Hematopoietic multipotent progenitor cell treated with erythropoietin and hydrocortisone succinate and interleukin-3 and kit ligand, for 17 days (in vitro differentiated cells): ENCODE results near the gene DNPH1.

Experiments used
- DNase-seq: peaks from one replicate; pipeline ENCODE4 v3.0.0-alpha.2; 2015; ENCODE audit warnings: low spot score

Gene DNPH1

DNA sequence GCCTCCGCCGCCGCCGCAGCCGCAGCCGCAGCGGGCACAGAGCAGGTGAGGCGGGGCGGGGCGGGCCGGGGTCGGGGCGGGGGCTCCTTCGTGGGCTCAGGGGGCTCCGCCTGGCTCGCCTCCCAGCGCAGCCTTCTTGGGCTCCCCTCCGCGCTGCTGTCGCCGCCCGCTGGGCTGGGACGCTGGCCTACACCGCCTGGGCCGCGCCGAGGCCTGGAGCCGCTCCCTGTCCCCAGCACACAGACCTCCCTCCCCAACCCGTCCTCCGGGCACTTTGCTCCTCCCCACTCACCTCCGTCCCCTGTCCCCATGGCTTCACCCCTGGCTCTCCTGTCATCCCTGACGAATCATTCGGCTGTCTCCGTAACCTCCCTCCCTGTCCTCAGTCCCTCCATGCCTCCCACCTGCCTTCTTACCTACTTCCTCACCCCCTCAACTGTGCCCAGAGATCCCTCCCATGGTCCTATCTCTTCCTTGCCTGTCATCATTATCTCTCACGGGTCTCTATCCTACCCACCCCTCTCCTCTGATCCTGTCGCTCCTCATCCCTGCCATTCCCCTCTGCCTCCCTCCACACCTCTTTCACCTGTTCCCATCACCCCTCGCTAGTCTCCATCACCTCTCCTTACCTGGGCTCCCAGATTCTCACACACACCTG lies 14.5 kb upstream of the DNPH1 start:
- DNase-seq = no peak

DNA sequence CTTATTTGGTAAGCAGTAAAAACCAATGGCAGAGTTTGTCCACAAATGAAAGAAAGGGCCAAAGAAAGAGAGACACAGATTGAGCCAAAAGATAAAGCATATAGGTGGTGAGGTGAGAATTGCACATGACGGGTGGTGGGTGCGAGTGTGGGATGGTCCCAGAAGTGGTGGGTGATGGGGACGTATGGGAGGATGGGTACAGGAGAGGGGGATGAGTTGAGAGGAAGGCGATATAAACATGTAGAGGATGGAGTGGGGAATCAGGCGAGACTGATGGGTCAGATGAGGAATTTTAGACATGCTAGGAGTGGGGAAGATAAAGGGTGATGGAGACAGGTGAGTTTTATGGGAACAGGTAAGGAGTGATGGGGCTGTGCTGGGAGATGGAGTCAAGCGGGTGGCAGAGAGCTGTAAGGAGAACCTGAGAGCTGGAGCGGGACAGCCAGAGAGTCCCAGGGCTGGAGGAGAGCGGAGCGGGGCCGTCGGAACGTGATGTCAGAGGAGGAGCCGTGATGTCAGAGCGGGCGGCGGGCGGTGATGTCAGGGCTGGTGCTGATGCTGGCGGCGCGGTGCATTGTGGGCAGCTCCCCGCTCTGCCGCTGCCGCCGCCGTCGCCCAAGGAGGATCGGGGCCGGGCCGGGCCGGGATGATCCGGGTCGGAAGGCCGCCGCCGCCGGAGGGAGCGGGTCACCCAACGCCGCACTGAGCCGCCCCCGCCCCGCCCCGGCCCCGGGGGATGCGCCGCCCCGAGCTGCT lies 13.8 kb upstream of the DNPH1 start, which contains the start of gene TTBK1:
TTBK1 (plus strand) TSS at position 574 of the 756 bp plus-strand sequence. CDS start 3,180 bp downstream, outside the sequence.
- DNase-seq = no peak

DNA sequence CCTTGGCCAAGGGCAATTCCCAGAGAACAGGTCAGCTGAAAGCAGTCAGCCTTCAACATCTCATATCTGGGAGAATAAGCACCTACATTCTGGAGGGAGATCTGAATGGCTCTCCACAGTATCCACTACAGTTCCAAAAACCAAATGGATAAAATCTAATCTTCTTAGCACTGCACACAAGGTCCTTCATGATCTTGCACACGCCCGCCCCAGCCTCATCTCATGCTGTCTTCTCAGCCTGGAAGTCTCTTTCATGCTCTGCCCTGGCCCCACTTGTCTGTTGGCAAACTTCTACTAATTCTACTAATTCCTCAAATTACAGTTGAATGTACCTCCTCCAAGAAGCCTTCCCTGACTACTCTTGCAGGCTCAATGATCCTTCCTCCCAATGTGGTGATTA lies 12.2 kb upstream of the DNPH1 start:
- no peak for DNase-seq

DNA sequence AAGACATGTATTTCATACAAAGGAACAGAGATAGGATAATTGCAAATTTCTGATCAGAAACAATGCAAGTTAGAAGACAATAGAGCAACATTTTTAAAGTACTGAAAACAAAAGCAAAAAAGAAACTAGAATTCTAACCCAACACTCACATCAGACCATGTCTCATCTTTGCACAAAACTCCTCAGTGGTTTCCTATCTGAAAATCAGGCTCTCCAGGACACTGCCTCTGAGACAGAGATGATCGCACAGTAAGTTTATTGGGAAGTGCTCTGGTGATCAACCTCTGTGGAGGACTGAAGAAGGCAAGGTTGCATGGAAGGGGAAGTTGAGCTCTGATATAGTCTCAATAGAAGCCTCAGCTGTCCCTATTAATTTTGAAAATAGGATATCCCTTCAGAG lies 11.7 kb upstream of the DNPH1 start:
- DNase-seq = no peak

- no peak for DNase-seq
Measured at GRCh38 chr6:43239054-43239453, 9.8 kb upstream of the DNPH1 start.

GRCh38 chr6:43235841-43236240 lies 6.6 kb upstream of the DNPH1 start:
- DNase-seq = no peak

DNA sequence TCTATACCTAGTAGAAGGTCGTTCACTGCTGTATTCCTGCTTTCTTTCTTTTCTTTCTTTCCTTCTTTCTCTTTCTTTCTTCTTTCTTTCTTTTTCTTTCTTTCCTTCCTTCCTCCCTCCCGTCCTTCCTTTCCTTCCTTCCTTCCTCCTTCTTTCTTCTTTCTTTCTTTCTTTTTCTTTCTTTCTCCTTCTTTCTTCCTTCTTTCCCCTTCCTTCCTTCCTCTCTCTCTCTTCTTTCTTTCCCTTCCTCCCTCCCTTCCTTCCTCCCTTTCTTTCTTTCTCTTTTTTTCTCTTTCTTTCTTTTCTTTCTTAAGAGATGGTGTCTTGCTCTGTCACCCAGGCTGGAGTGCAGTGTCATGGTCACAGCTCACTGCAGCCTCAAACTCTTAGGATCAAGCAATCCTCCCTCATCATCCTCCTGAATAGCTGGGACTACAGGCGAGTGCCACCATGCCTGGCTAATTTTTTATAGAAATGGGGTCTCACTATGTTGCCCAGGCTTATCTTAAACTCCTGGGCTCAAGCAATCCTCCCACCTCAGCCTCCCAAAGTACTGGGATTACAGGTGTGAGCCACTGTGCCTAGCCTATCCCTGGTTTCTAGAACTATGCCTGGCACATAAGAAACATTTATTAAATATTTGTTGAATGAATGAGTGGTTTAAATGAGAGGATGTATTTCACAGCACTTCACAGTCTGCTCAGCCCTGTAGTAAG lies 2.6 kb upstream of the DNPH1 start:
- DNase-seq = no peak

GRCh38 chr6:43231053-43231452 lies 1.8 kb upstream of the DNPH1 start:
- DNase-seq = no peak

DNA sequence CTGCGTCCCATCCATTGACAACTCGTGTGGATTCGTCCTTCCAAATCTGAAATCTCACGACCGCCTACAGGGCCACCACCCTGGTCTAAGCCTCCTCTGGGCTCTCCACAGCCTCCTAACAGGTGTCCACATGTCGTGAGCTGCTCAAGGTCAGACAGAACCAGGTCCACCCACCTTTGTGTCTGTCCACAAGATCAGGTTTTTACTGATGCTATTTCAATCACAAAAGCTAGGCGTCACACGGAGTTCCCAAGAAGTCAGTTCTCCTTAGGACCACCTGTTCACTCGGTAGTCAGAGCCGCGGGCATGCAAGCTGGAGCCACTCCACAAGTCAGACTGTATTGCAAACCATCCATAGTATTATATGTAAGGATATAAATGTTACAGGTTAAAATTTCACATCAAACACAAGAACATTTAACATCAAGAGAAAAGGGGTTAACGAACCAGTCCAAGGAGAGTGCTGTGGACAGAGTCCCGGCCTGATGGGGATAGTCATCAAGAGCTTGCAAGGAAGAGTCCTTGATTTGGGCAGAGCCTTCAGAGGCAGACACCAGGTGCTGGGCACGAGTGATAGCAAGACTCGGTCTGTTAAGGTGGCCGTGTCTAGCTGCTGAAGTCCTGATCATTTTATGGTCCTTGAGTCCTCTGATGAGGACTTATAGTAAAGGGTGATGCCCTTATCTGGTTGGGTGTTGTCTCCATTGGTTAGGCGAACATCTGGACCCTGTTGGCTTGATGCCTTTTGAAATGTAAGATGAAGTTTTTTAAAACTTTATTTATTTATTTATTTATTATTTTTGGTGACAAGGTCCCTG lies 731 bp upstream of the DNPH1 start:
- DNase-seq = peak; percentile 32

DNA sequence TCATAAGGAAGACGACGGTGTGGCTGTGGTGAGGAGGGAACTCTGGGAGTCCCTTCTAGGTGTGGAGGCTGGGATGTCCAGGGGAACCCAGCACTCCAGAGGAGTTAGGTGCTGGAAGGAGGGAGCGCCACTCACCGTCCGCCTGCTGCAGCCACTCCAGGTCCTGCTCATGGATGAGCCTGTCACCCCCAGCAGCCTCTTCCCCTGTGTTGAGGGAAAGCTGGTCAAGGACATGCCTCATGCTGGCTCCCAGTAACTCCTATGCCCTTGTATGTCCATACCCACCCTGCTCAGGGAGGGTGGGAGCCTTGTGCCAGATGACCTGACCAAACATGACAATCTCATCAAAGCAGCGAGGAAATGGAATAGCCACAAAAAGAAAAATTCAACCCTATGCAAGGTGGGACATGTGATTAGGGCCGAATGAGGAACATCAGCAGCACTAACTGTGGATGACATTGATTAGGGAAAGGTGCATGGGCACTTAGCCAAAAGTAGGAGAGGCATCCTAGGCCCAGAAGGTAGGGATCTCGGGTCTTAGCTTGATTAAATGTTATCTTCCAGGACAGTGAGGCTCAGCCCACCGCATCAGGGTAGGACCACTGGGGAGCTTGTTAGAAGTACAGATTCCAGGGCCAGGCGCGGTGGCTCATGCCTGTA lies 3.0 kb downstream of the DNPH1 start:
- DNase-seq = peak; percentile 9

DNA sequence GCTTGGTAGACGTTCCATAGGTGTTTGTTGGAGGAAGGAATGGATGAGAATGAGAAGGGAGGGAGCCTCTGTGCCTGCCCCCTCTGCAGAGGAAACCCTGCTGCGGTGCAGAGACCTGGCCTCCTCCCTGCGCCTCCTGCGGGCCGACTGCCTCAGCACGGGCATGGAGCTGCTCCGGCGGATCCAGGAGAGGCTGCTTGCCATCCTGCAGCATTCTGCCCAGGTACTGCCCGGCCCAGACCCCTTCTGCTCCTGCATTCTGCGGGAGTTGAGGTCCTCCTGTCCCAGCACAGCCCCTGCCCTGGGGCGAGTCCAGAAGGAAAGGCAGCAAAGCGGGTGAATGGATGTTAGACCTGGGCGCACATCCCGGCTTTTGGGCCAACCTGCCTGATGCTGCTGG lies 6.1 kb downstream of the DNPH1 start:
- no peak for DNase-seq

- no peak for DNase-seq
Measured at GRCh38 chr6:43222418-43223059, 6.7 kb downstream of the DNPH1 start.

DNA sequence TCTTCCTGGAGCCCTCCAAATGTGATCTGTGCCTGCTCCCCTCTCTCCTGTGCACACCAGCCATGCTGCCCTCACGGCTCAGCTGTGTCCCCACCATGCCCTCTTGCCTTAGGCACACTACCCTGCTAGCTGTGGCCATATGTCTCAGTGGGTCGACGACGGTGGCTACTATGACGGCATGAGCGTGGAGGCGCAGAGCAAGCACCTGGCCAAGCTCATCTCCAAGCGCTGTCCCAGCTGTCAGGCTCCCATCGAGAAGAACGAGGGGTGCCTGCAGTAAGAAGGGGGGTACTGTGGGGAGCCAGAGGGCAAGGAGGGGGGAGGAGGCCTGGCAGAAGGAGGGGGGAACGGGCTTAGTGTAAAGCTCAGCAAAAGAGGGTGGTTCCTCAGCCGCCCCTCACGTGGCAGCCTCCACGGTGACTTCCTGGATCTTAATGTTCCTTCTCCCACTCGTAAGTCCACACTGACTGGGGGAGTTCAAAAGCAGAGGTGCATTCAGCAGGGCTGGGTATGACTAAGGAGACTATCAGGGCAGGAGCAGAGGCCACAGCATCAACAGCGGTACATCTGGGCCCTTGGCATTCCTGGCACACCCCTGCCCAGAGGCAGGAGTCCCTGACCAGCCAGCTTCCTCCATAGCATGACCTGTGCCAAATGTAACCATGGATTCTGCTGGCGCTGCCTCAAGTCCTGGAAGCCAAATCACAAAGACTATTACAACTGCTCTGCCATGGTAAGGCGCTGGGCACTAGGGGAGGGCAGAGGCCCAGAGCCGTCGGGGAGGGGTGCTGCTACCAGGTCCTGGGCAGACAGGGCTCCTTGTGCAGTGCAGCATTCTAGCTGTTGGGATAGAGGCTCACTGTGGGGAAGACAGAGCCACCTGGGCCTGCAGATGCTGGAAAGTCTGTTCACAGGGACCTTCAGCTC lies 8.0 kb downstream of the DNPH1 start:
- no peak for DNase-seq

DNA sequence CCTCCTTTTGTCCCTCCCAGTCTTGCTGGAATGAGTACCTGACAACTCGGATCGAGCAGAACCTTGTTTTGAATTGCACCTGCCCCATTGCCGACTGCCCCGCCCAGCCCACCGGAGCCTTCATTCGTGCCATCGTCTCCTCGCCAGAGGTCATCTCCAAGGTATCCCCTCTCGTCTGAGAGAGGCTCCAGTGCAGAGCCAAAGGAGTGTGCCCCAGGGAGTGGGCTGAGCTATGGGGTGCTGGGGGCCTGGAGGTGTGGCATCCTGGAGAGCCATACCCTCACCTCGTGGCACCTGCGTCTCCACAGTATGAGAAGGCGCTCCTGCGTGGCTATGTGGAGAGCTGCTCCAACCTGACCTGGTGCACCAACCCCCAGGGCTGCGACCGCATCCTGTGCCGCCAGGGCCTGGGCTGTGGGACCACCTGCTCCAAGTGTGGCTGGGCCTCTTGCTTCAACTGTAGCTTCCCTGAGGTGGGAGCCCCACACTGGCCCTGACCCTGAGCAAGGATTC lies 8.8 kb downstream of the DNPH1 start:
- DNase-seq = no peak

GRCh38 chr6:43219814-43220213 lies 9.5 kb downstream of the DNPH1 start:
- no peak for DNase-seq

DNA sequence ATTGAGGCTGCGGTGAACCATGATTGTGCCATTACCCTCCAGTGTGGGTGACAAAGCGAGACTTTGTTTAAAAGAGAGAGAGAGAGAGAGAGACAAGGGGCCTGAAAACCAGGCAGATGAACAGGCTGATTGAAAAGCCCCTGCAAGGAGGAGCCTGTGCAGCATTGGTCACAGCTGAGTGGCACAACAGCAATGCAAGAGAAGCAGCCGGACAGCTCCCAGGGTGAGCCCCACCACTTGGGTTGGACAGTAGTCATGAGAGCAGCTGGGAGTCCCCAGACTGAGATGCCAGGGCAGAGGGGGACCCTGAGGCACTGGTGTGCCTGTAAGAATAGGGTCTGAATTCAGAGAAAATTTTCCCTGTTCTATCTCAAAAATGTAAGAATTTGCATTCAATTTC lies 10.2 kb downstream of the DNPH1 start:
- no peak for DNase-seq

DNA sequence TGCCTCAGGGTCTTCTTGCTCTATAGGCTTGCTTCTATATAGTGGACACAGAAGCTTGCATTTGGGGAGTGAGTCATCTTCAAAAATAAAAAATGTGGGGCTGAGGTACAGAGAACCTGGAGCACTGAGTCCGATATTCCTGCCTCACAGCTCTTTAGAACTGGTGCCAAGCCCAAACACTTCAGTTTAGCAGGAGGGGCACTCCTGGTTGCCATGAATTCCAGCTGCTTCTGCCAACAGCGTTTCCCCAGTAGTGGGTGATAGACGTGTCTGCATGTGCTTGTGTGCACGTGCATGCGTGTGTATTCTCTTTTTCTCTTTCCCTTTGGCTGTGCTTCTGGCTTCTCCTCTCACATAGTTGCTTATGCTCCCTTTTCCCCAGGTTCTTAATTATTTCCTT lies 11.9 kb downstream of the DNPH1 start:
- no peak for DNase-seq

- DNase-seq = no peak
Measured at GRCh38 chr6:43216200-43216599, 13.1 kb downstream of the DNPH1 start.

DNA sequence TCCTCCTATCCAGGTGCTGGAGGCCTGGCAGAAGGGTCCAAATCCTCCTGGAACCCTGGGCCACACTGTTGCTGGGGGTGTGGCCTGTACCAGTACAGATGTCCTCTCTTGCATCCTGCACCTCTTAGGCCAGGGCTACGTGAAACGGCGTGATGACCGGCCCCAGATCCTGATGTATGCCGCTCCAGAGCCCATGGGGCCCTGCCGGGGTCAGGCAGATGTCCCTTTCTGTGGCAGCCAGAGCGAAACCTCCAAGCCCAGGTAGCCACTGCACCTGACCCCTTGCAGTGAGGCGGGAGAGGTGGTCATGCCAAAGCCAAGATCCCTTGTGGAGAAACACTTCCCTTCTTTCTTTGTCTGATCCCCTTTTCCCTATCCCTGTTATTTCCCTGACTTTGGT lies 14.2 kb downstream of the DNPH1 start:
- DNase-seq = no peak

GRCh38 chr6:43213431-43213830 lies 15.8 kb downstream of the DNPH1 start:
- no peak for DNase-seq
